Pulmonary artery endothelial cell (primary cell): Measurements from ENCODE around the gene RHEX. TPM values are rescaled to one million over a fixed set of nuclear protein-coding genes. Genes with fewer than 3 reads are reported as not detected.
A peak's percentile ranks its signal among the peaks of the same experiment; 100 is the strongest.
"Not testable (repeated sequence)": the region's sequence is repeated elsewhere in the genome, so short reads cannot be mapped to it uniquely, and the experiment has no call there.

ENCODE experiments used
- DNase-seq: peaks from one replicate; pipeline ENCODE4 v3.0.0-alpha.2; 2011; ENCODE audit warnings: low read depth, low spot score
- total RNA-seq: library from RNA; depleted of rRNA; stranded (reverse); fragments of >200 nt; gene quantifications from 2 replicates; pipeline ENCODE4 v1.2.3, GENCODE V29; 2014

The RHEX gene
- total RNA-seq, 1 donor from 2014 or later: not detected

GRCh38 chr1:206030191-206030590 is 22.8 kb upstream of the RHEX start:
- DNase-seq: no peak

DNA sequence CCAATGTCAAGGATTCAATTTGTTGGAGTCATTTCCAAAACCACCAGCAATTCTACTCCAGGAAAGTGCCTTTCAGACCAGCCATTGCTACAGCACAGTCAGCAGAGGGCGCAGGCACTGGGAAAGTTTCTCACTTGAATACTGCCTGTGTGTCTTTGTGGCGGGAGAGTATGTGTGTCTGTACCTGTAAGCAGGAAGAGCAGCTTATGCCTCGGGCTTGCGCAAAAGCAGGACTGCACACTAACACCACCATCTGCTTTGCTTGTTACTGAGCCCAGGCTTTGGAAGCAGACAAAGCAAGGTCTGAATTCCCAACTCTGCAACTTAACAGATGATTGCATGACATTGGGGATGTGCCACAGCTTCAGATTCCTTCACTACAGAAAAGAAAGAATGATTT is 22.3 kb upstream of the RHEX start:
- DNase-seq: peak; percentile 44

- peak; percentile 41 for DNase-seq
Observed at GRCh38 chr1:206032380-206033140, 20.4 kb upstream of the RHEX start.

DNA sequence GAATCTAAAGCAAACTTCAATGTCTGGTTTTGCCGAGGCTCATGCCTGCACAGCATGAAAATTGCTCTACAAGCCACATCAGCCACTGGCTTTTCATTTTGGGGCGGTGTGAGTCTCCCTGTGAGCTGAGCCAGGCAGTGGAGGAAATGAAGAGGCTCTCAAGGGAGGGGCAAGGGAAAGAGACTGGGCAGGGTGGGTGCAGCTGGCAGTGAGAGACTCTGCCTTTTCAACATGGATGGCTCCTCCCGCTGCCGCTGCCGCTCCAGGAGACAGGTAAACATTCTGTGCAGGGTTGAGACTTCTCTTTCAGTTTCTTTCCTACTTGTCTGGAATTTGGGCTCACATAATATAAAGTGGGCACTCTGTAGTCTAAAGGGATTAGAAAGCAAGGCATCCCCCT is 17.9 kb upstream of the RHEX start:
- DNase-seq: no peak

DNA sequence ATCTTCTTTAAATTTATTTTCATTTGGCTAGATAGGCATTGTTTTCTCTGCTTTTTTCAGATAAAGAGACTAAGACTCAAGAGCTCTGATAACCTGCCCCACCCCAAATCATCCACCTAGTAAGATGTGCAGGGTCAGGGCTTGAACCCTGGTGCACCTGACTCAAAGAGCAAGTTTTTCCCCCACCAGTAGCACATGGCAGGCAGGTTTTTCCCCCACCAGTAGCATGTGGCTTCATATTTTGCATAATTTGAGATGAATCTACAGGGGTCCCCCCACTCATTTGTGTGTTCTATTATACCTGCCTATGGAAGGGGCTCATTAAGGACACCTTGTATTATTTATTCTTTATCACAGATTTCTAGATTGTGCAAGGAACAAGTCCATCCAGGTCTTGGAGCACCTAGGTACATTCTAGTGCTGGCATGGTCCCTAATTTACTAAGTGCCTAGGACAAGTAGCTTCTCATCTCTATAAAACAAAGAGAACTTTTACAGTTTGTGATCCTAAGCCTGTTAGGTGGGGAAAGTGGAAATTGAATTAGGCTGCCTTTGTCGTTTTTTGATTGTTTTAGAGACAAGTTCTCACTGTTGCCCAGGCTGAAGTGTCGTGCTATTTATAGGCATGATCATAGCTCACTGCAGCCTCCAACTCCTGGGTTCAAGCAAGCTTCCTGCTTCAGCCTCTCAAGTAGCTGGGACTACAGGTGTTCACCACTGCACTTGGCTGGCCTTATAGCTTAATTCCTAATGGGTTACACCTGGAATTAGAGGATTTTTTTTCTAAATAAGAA is 16.1 kb upstream of the RHEX start:
- DNase-seq: no peak

DNA sequence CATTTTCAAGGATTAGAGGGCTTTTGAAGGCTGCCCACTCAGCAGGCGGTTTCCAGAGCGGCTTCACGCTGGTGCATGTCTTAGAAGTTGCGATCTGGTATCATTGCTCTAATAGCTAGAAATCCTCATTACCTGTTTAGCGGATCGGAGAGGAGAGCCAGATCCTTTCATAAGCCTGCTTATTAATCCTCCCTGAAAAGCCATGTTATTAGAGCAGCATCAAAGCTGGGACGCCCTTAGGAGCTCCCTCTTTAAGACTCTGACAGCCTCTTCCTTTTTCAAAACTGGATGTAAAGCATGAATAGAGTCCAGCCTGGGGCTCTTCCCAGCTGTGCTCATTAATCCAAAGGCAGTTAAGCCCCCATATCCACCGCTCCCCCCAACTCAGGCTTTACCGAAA is 15.4 kb upstream of the RHEX start:
- no peak for DNase-seq

DNA sequence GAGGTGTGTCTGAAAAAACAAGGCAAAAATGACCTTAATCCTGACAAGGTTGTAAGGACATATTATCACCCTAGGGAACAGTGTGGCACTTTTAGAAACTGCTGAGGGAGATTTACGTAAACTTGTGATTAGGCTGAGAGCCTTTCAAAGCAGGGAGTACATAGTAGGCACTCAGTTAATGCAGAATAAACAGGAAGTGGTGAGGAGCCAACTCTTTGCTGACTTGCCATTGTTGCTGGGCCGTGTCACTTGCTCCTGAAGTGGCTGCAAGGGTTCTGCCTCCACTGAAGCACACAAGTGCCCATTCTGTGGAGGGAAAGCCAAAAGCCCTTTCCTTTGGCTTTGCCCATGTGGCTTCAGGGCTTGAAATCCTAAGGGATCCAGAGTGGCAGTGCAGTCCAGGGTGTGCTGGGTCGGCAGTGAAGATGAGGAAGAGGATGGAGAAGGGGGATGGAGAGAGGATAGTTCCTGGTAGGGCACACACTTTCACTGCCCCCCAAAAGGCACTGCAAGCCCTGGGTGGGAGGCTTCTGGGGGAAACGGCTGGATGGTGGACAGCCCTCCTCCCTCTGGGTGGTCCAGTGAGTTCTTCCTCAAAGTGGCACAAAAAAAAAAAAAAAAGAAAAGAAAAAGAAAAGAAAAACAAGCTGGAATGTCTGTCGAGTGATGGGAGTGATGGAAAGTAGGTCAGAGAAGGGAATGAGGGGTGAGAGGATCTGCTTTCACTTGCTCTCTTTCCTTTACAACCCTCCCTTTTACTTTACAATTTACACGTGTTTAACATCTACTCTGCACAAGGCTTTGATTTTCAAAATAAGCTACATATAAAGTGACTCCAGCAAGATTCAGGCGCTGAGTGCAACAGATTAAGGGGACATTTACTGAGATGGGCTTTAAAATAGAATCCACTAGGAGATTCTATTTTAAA is 13.7 kb upstream of the RHEX start:
- no peak for DNase-seq

DNA sequence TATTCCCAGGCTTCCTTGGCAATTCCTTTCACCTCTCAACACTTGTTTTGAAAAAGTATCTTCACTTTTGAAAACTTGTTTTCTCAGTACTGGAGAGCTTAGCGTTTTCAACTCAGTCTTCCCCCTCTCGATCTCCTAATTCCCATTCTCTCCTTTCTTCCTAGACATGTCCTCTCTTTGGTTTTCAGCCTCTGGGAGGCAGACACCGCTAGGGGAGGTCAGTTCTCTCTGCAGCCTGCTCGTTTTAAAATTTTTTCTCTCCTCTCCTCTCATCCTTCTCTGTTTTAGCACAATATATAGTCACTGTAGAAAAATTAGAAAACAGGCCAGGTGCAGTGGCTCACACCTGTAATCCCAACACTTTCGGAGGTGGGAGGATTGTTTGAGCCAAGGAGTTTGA is 12.6 kb upstream of the RHEX start:
- no peak for DNase-seq

DNA sequence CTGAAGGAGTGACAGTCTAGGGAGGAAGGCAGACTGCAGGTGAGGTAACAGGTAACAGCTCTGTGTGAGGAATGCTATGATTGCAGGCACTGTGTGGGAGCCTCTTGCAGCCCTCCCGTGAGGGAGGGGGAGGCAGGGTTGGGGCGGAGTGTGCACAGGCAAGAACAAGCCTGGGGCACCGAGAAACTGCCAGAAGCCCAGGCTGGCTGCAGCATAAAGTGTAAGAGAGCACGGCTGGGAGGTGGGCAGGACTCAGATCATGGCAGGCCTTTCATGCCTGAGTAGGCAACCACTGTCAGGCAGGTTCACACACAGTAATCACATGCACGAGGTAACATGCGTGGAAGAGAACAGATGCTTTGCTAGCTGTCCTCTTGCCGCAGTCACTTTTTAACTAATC is 11.3 kb upstream of the RHEX start:
- DNase-seq: no peak

DNA sequence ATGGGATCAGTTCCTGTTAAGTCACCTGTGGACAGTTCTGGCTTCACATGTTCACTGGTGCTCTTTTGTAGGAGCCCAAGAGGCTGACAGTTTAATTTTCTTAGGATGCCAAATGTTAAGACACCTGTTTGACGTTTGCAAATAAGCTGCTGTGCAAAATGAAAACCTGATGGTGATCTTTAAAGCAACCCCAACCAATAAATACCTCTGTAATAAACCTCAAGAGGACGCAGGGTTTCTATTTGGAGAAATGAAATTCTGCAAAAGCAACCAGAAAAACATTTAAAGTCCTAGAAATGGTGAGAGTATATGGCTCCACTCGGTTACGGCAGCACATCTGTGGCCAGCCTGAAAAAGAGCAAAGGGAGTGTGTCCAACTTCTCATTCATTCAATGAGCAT is 5.7 kb upstream of the RHEX start:
- DNase-seq: no peak

GRCh38 chr1:206048582-206048981 is 4.4 kb upstream of the RHEX start:
- DNase-seq: no peak

- DNase-seq: no peak
Observed at GRCh38 chr1:206049293-206049692, 3.7 kb upstream of the RHEX start.

DNA sequence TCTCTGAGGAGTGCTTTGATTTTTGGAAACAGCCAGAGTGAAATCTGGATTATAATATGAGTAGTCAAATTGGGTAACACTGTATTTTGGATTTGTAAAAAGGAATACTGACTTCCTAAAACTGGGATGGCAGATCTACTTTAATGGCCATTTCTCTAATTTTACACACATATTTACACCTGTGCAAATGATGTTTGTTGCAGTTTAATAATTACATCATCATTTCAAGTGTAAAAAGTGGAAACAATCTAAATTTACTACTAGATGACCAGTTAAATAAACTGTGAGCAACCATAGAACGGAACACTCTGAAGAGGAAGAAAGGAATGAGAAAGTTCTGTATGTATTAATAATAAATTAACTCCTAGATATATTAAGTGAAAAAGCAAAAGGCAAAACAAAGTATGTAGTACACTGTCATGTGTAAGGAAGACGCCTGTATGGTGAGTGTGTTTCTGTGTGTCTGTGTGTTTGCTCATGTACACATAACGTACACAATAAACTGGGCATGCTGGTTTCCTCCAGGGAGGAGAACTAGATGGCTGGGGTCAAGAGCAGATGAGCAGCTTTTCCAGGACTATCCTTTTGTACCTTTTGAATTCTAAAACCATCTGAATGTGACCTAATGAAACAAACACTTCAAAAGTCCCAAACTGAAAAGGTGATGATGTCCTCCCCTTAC is 2.9 kb upstream of the RHEX start:
- DNase-seq: no peak

GRCh38 chr1:206050655-206051235 is 2.2 kb upstream of the RHEX start:
- no peak for DNase-seq

DNA sequence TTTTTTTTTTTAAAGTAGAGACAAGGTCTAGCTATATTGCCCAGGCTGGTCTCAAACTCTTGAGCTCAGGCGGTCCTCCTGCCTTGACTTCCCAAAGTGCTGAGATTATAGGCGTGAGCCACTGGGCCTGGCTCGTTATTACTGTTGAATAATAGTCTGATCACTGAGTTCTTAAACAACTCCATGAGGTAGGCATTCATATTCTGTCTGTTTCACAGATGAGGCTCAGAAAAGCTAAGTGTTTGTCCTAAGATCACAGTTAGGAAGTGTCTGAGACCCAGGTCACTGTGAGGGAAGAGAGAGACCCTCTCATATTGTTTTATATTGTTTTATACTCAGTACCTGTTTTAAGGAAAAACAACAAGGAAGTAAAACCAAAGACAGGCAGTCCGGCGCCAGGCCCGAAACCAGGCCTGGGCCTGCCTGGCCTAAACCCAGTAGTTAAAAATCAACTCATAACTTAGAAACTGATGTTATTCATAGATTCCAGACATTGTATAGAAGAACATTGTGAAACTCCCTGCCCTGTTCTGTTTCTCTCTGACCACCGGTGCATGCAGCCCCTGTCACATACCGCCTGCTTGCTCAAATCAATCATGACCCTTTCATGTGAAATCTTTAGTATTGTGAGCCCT is 625 bp upstream of the RHEX start:
- not testable (repeated sequence) for DNase-seq

- DNase-seq: not testable (repeated sequence)
Observed at GRCh38 chr1:206053616-206054015, 643 bp downstream of the RHEX start.

DNA sequence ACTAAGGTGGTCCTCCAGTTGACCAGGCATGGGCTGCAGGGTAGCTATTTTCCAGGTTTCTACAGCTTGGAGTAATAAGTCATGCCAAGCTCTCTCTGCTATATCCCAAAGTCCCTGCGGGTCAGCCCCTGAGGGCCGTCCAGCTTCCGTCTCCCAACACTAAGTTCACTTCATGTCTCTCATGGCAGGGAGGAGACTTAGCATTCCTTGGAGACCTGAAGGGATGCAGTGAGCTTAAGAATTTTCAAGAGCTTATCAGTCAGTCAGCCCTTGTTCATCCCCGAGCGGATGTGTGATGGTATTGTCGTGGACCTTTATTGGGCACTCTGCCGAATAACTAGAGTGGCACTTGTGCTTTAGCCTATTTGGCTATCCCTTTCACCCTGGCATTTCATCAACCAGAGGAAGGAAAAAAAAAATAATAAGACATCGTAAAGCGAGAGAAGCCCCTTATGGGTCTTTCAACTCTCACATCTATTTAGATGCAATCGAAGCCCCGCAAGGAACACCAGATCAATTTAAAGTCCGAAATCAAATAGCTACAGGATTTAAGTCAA is 2.2 kb downstream of the RHEX start:
- not testable (repeated sequence) for DNase-seq

DNA sequence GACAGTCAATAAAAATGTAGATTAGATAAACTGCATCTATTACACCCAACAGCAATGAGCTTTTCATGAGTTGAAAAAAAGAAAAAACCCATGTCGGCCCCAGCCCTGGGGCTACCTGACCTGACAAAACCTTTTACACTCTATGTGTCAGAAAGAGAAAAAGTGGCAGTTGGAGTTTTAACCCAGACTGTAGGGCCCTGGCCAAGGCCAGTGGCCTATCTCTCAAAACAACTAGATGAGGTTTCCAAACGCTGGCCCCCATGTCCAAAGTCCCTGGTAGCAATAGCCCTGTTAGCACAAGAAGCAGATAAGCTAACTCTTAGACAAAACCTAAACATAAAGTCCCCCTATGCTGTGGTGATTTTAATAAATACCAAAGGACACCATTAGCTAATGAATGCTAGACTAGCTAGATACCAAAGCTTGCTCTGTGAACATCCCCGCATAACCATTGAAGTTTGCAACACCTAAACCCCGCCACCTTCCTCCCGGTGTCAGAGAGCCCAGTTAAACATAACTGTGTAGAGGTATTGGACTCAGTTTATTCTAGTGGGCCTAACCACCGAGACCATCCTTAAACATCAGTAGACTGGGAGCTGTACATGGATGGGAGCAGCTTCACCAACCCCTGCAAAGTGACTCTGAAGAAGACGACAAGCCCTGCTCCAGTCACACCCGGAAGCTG is 2.8 kb downstream of the RHEX start:
- DNase-seq: not testable (repeated sequence)

DNA sequence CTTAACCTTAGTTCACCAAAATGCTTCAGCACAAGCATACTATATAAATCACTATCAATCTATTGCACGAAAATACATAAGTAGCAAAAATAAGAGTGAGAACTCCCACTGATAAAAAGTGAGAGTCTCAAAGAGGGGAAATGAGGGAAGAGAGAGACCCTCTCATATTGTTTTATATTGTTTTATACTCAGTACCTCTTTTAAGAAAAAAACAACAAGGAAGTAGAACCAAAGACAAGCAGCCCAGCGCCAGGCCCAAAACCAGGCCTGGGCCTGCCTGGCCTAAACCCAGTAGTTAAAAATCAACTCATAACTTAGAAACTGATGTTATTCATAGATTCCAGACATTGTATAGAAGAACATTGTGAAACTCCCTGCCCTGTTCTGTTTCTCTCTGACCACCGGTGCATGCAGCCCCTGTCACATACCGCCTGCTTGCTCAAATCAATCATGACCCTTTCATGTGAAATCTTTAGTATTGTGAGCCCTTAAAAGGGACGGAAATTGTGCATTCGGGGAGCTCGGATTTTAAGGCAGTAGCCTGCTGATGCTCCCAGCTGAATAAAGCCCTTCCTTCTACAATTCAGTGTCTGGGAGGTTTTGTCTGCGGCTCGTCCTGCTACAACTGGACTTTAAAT is 5.4 kb downstream of the RHEX start:
- not testable (repeated sequence) for DNase-seq
